Suppressor macrophage (primary cell): ENCODE results near the gene MSI2.
A peak's percentile ranks its signal among the peaks of the same experiment; 100 is the strongest.

Source experiments
- DNase-seq, 4 experiments: peaks; one replicate each; pipeline ENCODE4 v3.0.0-alpha.2; 2020 to 2022

MSI2 gene

DNA sequence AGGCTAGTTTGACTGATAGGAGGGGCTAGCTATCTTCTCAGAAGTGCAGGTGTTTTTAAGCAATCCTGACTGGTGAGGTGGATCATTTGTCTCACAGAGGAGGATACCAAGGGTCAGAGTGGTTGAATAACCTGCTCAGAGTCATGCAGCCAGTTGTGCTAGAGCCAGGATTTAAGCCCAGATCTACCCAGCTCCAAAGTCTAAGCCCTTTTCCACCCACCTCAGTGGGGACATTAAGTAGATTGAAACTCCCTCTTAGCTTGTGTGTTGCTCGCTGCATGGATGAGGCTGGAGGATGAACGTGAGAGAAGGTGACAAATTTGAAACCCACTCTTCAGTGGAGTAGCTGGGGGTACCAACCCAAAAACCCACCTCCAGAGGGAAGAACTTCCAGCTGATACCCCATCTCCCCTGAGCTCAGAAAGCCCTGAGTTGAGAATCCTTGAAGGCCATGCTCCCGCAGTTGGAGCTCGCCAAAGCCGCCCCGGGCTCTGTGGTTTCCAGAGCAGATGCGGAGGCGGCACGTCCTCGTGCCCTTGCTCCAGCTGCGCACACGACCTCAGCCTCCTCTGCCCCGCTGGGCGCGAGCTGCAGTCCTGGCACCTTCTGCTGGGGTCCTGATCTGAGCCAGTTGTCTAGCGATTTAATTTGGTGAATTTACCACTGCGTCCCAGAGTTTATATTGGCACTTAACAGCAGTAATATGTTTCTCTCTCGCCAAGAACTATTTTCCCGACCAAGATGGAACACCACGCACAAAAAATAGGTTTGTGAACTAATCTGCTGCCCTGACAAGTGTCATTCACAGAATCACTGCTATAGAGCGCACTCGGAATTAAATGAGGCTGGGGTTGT lies 329.2 kb downstream of the MSI2 start:
- no peak for DNase-seq

DNA sequence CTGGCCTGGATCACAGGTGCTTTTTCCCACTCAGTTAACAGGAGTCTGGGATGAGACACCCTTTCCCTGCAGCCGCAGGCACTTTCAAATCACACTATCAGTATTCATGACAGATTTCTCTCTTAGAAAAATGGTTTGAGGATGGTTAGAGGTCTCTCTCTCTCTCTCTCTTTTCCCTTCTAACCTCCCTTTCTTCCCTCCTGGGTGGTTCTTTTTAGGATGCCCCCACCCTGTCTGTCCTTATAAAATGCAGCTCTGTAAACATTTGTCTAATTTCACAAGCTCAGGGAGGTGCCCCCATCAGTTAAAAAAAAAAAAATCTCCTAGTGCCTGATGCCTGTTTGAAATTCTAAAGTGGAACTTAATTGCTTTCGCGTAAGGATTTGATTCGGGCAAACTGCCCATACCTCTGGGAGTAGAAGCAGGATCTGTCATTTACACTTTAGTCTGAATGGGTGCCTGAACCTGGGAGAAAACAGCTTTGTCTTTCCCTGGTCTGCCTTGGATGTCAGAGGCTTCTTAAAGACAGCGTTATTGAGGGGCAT lies 329.9 kb downstream of the MSI2 start:
- no peak for DNase-seq

DNA sequence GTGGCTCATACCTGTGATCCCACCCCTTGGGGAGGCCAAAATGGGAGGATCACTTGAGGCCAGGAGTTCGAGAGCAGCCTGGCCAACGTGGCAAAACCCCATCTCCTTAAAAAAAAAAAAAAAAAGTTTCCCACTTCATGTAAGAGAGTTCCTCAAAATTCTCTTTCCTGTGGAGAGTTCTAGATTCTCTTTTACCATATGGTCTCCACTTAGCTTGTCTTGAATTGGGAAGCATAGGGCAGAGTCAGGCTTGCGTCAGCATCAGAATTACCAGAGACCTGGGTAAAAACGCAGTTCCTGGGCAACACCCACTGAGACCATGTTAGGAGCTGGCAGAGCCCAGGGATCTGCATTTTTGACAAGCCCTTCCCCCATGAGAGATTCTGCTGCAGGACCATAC lies 330.4 kb downstream of the MSI2 start:
- peak in 2 of 4 experiments; percentile 36 to 37 for DNase-seq

DNA sequence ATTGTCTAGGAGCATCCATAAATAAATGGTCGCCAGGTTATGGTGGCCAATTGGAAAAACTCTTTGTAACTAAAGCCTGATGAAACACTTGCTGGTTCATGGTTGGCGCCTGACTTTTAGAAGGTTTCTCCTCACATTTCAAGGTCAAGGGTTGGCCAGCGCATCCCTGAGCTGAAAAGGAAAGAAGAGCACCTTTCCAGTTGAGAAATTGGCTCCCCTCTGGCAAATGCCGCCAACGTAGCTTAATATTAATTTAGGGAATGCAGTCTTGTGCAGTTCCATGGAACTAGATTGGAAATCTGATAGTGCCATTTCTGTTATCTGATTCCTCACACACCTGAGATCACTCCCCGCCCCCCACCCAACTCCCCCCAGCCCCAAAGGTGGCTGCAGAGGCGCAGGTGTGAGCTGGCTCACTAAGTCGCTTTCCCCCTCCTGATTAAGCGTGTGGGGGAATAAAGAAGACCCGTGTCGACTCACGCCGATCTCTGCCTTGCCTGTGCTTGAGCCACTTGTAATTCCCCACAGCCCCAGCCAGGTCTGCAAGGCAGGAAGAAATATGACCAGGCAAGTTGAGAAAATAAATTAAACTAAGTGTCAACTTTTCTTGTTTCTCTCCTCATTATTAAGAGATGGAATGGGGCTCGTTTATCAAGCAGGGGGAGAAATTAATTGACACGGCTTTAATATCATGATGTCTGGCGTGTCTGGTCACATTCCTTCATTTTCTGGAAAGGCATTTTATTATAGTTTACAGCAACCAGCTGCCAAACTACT lies 331.1 kb downstream of the MSI2 start:
- no peak for DNase-seq

DNA sequence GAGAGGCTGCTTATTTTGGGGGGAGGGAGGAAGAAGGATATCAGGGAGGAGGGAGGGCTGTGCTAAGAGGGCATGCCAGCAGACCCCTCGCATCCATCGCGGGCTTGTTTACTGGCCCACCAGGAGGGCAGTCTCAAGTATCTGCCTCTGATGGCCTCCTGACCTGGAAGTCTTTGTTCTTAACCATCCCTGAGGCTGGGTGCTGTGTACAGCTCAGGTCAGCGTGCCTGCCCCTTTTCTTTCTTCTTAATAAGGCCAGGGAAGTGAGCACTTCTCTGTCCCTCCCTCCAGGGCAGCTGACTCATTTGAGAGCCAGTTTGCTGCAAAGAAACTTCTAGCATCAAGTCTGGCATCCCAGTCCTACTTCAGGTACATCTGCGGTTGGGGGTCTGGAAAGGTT lies 331.8 kb downstream of the MSI2 start:
- no peak for DNase-seq

DNA sequence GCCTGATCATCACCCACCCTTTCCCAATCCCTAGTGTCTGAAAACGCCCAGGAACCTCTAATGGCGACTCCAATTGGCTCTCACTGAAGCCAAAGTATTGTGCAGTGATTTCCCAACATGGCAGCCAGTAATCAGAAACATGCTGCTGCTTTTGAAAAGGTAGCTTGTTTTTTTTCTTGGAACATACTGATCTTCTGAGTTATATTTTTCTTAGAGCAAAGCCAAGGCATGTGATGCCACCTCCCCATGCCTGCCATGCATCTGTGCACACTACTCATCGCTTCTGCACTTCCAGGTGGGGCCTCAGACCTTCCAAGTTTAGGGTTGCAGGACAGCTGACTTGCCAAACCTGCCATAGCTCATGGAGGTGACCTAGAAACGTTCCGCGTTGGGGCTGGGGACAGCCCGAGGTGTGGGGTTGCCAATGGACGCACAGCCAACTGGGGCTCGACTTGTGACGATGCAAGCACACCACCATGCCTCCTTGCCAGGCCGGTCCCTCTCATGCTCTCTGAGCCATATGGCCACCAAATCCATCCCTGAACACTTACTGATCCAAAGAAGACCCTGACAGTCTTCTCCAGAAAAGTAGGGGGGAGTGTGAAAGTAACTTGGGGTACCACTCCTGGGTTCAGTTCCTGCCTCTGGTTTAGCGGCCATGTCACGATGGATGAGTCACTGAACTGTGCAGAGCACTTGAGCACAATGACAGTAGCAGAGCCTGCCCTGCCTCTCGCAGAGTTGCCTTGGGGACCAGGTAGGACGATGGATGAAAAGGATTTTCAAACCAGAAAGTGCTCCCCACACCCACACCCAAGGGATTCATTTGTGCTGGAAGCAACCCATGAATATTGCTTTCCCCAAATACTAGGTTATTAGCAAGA lies 333.1 kb downstream of the MSI2 start:
- no peak for DNase-seq

DNA sequence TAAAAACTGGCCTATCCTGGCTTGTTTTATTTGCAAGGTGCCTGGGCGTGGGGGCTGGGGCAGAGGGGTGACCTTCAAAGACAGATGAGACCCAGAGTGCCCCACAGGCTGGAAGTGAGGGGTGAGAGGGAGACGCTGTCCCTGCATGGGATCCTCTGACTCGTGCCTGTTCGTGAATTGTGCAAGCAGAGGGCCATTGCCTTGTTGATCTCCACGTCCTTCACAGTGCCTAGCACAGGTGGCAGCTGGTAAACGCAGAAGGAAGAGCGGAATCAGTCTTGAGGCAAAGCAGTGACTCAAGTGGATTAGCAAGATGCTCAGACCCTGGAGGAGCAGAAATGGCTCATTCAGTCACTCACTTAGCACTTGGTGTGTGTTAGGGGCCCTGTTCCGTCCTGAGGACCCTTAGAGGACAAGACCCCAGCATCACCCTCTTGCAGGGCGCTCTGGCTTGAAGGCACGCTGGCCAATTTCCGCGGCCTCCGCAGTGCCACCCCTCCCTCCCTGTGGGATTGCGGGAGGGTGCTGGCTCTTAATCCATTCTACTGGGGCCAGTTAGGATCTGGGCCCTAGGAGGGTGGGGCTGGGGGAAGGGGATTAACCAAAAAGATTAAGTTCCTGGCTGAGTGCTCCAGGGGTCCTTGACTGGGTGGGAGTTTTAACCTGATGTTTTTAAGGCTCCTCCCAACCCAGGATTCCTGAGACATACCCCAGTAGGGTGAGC lies 337.6 kb downstream of the MSI2 start:
- no peak for DNase-seq

DNA sequence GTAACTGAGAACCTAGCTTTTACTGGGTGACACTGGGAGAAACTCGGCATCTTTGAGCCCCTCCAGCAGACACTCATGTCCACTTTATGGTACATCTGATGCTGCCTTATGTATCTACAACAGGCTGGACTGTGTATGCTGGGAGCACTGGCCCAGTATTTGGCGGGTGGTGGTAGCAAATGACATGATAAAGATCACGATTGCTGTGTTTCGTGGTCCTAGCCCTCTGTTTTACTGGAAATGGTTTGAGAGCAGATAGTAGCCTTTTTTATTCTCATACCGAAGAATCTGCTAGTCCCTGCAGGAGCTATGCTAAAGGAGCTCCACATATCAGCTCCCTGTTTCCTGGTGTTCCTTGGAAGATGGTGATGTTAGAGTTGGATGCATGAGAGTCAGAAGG lies 338.4 kb downstream of the MSI2 start:
- no peak for DNase-seq

DNA sequence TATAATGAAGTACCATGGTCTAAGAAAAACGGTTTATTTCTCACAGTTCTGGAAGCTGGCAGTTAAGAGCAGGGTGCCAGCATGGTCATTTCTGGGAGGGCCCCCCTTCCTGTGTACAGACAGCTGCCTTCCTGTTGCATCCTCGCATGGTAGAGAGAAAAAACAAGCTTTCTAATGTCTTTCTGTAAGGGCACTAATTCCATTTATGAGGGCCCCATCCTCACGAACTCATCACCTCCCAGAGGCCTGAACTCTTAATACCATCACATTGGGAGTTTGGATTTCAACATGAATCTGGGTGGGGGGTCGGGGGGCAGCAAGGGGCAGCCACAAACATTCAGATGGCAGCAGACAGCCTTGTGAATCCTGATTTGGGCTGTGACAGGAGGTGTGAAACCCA lies 339.1 kb downstream of the MSI2 start:
- no peak for DNase-seq

DNA sequence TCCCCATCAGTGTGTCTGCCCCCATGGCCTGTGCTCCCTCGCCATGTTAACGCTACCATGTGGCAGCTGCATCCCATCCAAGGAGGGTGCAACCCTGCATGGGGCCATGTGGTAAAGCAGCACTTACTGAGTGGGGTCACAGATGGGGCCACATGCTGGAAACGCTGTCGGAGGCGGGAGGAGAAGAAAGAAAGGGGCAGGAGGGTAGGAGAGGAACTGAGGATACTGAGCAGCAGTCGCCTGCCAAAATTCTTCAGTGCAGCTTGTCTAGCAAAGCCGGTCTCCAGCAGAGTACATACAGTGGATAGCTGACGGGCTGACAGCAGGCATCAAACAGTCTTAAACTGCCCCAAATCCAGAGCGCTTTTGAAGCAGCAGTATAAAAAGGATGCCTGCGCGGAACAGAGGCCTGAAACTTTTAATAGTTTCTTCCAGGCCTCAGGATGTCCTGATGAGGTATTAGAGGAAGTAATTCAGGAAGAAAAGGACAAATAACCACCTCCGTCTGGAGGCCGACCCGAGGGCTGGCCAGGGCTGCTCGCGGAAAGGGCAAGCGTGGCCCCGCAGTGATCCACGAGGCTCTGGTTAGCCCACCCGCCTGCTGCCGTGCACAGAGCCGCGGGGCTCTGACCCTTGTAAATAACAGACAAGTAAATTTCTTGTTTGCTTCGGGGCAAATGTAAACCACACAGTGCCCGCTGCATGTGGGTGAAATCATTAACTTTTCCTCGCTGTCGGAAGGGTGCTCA lies 339.8 kb downstream of the MSI2 start:
- DNase-seq, result no peak

DNA sequence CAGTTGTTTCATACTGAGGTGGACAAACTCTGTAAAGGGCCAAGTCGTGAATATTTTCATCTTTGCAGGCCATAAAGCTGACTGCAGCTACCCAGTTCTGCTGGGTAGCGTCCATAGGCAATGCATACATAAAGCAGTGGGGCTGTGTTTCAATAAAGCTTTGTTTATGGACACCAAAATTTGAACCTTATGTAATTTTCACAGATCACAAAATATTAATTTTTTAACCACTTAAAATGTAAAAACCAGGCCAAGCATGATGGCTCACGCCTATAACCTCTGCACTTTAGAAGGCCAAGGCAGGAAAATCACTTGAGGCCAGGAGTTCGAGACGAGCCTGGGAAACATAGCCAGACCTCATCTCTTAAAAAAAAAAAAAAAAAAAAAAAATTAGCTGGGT lies 340.8 kb downstream of the MSI2 start:
- DNase-seq, result no peak

DNA sequence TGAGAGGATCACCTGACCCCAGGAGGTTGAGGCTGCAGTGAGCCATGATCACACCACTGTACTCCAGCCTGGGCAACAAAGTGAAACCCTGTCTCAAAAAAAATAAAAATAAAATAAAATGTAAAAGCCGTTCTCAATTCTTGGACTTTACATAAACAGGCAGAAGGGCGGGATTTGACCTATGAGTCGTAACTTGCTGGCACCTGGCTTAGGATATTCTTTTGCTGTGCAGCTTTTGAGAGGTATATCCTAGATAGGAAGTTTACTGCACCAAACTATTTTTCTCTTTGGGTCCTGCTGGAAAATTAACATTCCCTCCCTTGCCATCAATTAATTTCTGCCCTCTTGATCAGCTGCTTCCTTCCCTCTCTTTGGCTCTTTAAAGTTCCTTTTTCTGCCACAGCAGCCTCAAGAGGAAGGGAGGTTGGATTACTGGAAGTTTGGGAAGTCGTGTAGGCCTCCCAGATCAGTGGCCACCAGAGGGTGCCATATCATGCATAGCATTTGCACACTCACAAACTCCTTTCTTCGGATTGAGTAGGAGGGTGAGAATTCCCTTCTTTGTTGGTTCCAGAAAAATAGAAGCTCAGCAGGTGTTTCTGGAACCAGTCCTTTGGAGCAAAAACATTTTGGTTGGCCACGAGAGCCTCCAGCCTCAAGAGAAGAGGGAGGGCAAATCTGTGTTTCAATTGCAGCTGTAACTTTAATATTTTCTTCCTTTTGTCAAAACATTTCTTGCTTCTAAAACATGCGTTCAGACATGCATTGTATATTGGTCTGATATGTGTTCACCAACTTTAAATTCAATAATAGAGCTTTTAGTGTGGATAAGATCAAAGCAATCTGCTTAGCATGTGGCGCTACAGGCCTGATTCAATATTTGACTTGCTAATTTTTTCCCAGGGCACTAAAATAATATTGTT lies 341.5 kb downstream of the MSI2 start:
- DNase-seq, result peak; percentile 81 to 88 (median 84)

DNA sequence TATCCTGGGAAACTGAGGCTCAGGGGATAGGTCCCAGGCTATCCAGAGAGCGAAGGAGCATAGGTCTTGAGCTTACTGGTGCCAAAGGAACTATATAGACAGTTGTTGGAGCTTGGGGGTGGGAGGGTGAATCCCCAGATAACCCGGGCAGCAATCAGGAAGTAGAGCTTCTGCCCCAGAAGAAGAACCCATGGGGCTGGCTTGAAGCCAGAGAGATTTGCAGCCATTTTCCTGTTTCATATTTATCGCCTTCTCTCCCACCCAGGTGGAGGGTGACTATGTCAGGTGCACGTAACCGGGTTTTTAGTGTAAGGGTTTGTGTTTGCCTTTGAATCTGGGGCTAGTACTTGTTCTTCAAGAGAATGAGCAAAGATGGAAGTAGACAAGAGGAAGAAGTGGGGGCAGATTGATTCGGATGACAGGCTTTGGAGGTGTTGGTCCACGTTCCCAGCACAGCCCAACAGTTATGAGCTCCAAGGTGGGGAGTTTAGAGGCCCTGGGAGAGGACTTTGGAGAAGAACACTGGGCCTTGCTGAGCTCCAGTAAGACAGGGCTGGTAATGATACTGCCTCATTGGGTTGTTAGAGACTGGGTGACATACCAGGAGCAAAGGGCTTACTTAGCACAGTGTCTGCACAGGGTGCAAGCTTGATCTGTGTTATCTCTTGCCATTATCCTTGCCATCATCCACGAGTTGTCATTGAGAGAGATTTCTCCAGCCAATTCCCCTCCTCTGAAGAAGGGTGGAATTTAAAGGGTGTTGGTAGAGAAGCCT lies 343.1 kb downstream of the MSI2 start:
- peak; percentile 71 to 87 (median 82) for DNase-seq

DNA sequence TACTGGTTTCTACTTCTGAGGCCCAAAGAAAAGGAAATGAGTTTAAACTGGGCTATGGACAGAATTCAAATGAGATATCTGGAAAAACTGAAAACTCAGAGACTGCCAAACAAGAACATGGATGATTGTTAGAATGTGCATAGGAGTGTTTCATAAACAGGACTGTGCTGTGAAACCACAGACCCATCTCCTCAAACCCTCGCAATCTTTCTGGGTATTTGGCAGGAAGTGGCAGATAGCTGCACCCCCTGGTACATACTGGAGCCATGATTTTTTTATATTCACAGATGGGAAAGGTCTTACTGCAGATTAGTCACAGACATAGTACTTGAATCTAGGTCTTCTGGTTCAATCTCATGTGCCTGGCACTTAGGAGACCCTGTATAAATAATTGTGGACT lies 343.8 kb downstream of the MSI2 start:
- no peak for DNase-seq

DNA sequence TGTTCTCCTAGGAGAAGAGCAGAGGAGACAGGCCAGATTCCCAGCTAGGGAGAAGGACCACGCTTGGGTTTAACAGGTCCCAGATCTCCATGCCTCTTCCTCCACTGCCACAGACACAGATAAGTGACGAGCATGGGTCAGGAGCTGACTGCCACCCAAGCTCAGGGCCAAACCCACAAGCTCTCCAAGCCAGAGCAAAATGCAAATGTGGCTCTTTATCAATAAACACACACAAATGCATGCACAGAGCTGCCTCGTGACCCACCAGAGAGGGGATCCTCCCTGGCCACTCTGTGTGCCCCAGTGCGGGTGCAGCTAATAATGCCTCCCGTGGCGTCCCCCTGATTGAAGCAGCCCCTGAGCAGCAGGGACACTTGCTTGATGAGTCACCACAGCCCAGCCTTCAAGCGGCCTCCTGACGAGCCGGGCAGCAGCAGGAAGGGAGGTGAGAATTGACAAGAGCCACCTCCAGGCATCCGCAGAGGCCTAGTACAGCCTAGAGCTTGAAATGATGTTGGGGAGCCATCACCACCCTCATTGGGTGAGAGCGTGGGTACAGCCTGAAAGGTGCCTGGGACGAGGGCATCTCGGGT lies 344.9 kb downstream of the MSI2 start:
- no peak for DNase-seq

DNA sequence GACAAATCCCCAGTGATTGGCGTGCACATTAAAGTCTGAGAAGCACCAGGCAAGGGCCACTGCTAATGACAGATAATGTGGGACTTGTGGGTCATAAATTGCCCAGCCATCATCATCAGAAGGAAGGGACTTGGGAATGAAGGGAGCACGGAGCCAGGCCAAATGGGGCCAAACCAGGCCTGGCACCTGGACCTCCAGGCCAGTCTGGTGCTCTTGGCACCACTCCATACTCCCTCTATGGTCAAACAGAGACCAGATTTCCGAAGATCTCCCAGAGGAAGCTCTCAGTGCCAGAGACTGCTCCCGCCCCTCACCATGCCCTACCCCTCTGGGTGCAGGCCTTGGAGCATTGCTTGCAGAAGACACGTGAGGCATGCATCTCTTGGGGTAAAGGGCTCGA lies 346.6 kb downstream of the MSI2 start:
- DNase-seq, result no peak

DNA sequence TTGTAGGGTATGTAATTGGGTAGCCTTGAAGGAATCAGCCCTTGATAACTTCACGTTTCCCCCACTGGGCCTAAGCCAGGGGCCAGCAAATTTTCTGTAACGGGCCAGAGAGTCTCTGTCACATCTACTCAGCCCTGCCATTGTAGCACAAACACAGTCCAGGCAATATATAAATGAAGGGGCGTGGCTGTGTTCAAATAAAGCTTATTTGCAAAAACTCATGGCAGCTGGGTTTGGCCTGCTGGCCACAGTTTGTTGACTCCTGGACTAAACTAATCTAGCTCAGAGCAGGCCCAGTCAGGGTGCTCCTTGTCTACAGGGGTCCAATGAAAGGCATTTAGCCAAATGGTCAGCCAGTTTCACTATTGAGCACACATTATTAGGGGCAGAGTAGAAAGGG lies 347.2 kb downstream of the MSI2 start:
- DNase-seq, result no peak

DNA sequence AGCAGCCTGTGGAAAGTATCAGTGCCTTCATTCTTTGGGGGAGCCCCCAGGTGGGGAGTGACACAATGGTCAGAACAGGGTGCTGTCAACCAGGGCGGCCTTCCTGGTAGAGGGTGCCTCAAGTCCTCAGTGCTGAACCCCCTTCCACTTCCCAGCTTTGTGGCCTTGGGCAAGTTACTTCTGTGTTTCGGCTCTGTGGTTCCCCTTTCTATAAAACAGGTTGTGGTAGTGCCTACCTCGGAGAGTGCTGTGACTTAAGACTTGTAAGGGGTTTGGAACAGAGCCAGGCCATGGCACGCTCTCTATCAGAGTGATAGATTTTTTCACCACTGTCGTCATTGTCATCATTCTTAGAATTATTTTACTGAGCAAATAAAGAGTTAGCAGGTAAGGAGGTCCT lies 347.7 kb downstream of the MSI2 start:
- peak; percentile 84 to 92 (median 87) for DNase-seq
